Measurements from ENCODE around the gene CAPN9. TPM values are rescaled to one million over a fixed set of nuclear protein-coding genes. Genes with fewer than 3 reads are reported as not detected.

CAPN9 gene
- total and polyA plus RNA-seq, 12 donors = 0.48 to 5.1 (median 1.1) TPM; not detected in 2

DNA sequence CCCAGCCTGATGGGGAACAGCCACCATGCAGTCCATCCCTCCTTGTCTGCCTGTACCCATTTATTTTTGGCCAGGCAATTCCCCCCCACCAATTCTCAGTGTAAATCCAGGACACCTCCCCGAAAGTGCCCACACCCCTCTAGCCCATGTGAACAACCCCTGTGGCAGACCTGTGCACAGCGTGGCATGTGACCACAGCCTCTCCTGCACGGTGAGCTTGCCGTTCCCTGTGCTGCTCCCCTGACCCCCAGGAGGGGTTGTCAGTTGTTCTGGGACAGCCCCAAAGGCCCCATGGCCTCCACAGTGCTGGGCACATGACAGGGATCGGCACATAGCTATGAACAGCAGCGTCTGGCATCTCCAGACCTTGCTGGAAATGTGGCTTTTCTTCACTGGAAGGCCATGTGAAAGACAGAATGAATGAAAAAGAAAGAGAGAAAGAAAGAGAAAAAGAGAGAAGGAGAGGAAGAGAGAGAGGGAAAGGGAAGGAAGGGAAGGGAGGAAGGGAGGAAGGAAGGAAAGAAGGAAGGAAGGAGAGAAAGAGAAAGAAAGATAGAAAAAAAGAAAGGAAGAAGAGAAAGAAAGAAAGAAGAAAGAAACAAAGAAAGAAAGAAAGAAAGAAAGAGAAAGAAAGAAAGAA, 3.9 kb downstream of the CAPN9 start:
- no peak for DNase-seq
- H3K9me3 ChIP-seq (replicated peaks in 1 of 3) = no peaks in the 10 kb centered on the region
- H3K4me3 ChIP-seq = no peak overlapping the region
- H3K27me3 ChIP-seq = no peaks in the 10 kb centered on the region
- no peak overlapping the region for H3K27ac ChIP-seq
- TF ChIP-seq, protein P1, sequence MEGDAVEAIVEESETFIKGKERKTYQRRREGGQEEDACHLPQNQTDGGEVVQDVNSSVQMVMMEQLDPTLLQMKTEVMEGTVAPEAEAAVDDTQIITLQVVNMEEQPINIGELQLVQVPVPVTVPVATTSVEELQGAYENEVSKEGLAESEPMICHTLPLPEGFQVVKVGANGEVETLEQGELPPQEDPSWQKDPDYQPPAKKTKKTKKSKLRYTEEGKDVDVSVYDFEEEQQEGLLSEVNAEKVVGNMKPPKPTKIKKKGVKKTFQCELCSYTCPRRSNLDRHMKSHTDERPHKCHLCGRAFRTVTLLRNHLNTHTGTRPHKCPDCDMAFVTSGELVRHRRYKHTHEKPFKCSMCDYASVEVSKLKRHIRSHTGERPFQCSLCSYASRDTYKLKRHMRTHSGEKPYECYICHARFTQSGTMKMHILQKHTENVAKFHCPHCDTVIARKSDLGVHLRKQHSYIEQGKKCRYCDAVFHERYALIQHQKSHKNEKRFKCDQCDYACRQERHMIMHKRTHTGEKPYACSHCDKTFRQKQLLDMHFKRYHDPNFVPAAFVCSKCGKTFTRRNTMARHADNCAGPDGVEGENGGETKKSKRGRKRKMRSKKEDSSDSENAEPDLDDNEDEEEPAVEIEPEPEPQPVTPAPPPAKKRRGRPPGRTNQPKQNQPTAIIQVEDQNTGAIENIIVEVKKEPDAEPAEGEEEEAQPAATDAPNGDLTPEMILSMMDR (IDR thresholded peaks at IDR 0.05) = no peak
- TF ChIP-seq POLR2A (IDR thresholded peaks at IDR 0.05) = no peak
- H3K4me1 ChIP-seq (replicated peaks in 1 of 2) = peaks cover 16 to 21% of the 10 kb centered on the region in 2 donors
- WGBS, 4 donors = 73 to 89% (median 81%) methylated on average over 4 to 6 of the region's 6 CpGs
- H3K36me3 ChIP-seq (replicated peaks in 1 of 2) = no peaks in the 10 kb centered on the region
- intact Hi-C loops (cut with DNase I) = no loop called here

DNA sequence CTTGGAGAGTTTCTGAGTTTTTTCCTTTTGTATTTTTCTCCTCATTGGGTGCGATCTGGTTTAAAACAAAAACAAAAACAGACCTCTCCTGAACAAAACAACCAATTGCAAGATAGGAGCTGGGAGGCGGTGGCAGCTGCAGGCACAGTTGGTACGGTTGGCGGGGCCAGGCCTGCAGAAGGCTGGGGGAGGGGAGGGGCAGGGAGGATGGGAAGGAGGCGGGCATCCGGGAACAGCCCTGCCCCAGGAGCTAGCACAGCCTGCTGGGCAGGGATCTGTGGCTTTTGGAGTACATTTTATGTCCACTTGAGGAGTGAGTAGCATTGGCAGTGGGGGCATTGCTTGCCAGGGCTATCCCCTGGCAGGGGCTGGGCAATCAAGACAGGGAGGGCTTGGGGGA, 5.2 kb downstream of the CAPN9 start:
- H3K4me3 ChIP-seq = no peak overlapping the region
- no peaks in the 10 kb centered on the region for H3K27me3 ChIP-seq
- 79 to 88% (median 82%) methylated on average over 6 of the region's 6 CpGs for WGBS, 4 donors
- intact Hi-C loops (cut with DNase I) = no loop called here
- TF ChIP-seq, protein P1 (IDR thresholded peaks at IDR 0.05) = no peak
- TF ChIP-seq POLR2A (IDR thresholded peaks at IDR 0.05) = no peak
- H3K4me1 ChIP-seq (replicated peaks in 1 of 2) = peaks cover 16 to 21% of the 10 kb centered on the region in 2 donors
- H3K27ac ChIP-seq = peak overlapping the region in 1 of 5 donors; percentile 71
- no peaks in the 10 kb centered on the region for H3K9me3 ChIP-seq (replicated peaks in 1 of 3)
- DNase-seq = peak in 1 of 7 donors; percentile 65
- no peaks in the 10 kb centered on the region for H3K36me3 ChIP-seq (replicated peaks in 1 of 2)

DNA sequence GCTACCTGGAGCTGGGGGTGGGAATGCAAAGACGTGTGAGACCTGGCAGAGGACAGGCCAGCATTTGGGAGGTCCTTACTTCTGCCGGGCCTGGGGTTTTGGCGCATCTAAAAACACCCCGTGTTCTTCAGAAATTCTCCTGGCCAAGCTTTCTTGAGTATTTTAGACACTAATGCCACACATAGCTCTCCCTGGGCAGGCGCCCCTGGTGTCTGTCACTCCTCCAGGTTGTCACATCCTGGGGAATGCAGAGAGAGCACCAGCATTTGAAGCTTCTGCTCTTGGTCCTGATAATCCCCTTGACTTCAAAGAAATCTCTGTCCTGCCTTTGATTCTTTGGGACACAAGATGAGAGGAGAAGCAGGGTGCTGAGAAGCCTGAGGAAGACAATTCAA, 6.0 kb downstream of the CAPN9 start:
- 90 to 100% (median 94%) methylated on average over 1 to 5 of the region's 5 CpGs for WGBS, 4 donors
- no peak for DNase-seq
- Histone ChIP-seq H3K36me3 (replicated peaks in 1 of 2) (no peaks in the 10 kb centered on the region), H3K27ac (peak overlapping the region in 2 of 5 donors; percentile 40 to 71), H3K4me3 (no peak overlapping the region), H3K4me1 (replicated peaks in 1 of 2) (peaks cover 16 to 21% of the 10 kb centered on the region in 2 donors), H3K27me3 (no peaks in the 10 kb centered on the region), H3K9me3 (replicated peaks in 1 of 3) (no peaks in the 10 kb centered on the region)
- no peak for TF ChIP-seq POLR2A (IDR thresholded peaks at IDR 0.05)
- TF ChIP-seq, protein P1 (IDR thresholded peaks at IDR 0.05) = no peak
- intact Hi-C loops (cut with DNase I) = no loop called here

DNA sequence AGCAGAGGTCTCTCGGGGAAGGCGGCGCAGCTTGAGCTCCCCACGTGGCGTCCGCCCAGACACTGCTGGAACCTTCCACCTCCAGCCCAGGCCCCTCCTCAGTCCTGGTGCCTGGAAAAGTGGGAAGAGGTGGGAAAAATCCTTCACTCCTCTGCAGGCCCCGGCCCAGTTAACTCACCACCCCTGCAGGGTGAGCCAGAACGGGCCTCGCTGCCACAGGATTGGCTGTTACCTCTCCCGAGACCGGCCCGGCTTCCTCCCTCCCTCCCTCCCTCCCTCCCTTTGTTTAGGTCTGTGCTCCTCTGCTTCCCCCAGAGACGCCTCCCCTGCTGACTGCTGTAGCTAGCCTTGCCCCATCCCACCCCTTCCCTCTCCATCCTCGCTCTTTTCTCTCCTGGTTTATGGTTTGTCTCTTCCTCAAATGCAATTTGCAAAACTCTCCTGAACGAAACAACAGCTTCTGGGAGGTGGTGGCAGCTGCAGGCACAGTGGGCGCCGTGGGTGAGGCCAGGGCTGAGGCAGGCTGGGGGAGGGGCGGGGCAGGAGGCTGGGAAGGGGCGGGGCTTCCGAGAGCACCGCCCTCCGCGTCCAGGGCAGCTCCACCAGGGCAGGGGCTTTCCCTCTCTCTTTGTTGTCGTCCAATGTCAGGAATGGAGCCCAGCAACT, 6.5 kb downstream of the CAPN9 start:
- Histone ChIP-seq H3K4me3 (no peak overlapping the region), H3K36me3 (replicated peaks in 1 of 2) (no peaks in the 10 kb centered on the region), H3K9me3 (replicated peaks in 1 of 3) (no peaks in the 10 kb centered on the region), H3K4me1 (replicated peaks in 1 of 2) (peaks cover 16 to 21% of the 10 kb centered on the region in 2 donors), H3K27me3 (no peaks in the 10 kb centered on the region), H3K27ac (peak overlapping the region in 2 of 5 donors; percentile 40 to 71)
- intact Hi-C loops (cut with DNase I) = no loop called here
- TF ChIP-seq, protein P1 (IDR thresholded peaks at IDR 0.05) = no peak
- TF ChIP-seq POLR2A (IDR thresholded peaks at IDR 0.05) = no peak
- WGBS, 4 donors = 40 to 61% (median 51%) methylated on average over 24 of the region's 24 CpGs
- peak in 4 of 7 donors; percentile 43 to 68 (median 54) for DNase-seq

Measured in adrenal gland (tissue), 12 donors.